Liver (tissue), 2 donors: Measurements from ENCODE around the gene SKI.

Experiments used
- CTCF ChIP-seq: fragments of 150-350 bp; IDR thresholded peaks from 2 replicates; pipeline ENCODE4 v1.5.1; 2017; ENCODE audit warnings: improper control_type of control experiment, low read depth, low read length; ENCODE audit not compliant: missing input control
- MAX ChIP-seq: IDR thresholded peaks from 2 replicates; pipeline ENCODE4 v1.6.1; 2016; ENCODE audit warnings: antibody characterized with exemption
- REST ChIP-seq: IDR thresholded peaks from 2 replicates; pipeline ENCODE4 v1.6.1; 2016; ENCODE audit warnings: antibody characterized with exemption, mild to moderate bottlenecking
- donor health status: healthy.

- no peak for TF ChIP-seq CTCF
- TF ChIP-seq MAX: no peak
- no peak for TF ChIP-seq REST
These were observed 58.8 kb downstream of the SKI start for GRCh38 chr1:2286923-2287322.
